H9 (cell line): ENCODE measurements around the gene IRF7. TPM values are rescaled to one million over a fixed set of nuclear protein-coding genes. Genes with fewer than 3 reads are reported as not detected.
"Not testable (repeated sequence)": the region's sequence is repeated elsewhere in the genome, so short reads cannot be mapped to it uniquely, and the experiment has no call there.

ENCODE experiments used
- DNase-seq: peaks from one replicate; pipeline ENCODE4 v3.0.0-alpha.2; 2017
- H2AFZ ChIP-seq: one replicate; pipeline ENCODE4 v1.6.1; 2013; ENCODE audit warnings: mild to moderate bottlenecking, low read length, control low read depth, moderate library complexity
- H2AK5ac ChIP-seq: 2 replicates; pipeline ENCODE4 v1.6.1; 2013; ENCODE audit warnings: low read length, control low read depth, mixed read lengths; ENCODE audit not compliant: insufficient read length
- H2BK120ac ChIP-seq: one replicate; pipeline ENCODE4 v1.6.1; 2013; ENCODE audit warnings: low read depth, mild to moderate bottlenecking, low read length, control low read depth, inconsistent platforms; ENCODE audit not compliant: poor library complexity, severe bottlenecking
- H2BK12ac ChIP-seq: 2 replicates; pipeline ENCODE4 v1.6.1; 2013; ENCODE audit warnings: low read length, control low read depth, mixed read lengths, low read depth; ENCODE audit not compliant: insufficient read length
- H2BK15ac ChIP-seq: 2 replicates; pipeline ENCODE4 v1.6.1; 2013; ENCODE audit warnings: low read depth, low read length, control low read depth
- H2BK20ac ChIP-seq: one replicate; pipeline ENCODE4 v1.6.1; 2013; ENCODE audit warnings: low read depth, mild to moderate bottlenecking, low read length, control low read depth, inconsistent platforms; ENCODE audit not compliant: poor library complexity, severe bottlenecking
- H2BK5ac ChIP-seq: 2 replicates; pipeline ENCODE4 v1.6.1; 2013; ENCODE audit warnings: low read length, control low read depth, mixed read lengths; ENCODE audit not compliant: insufficient read length
- H3K14ac ChIP-seq: 2 replicates; pipeline ENCODE4 v1.6.1; 2013; ENCODE audit warnings: low read length, control low read depth; ENCODE audit not compliant: insufficient read depth
- H3K18ac ChIP-seq: 2 replicates; pipeline ENCODE4 v1.6.1; 2013; ENCODE audit warnings: low read depth, mild to moderate bottlenecking, mixed read lengths, low read length, control low read depth; ENCODE audit not compliant: insufficient read length
- H3K23ac ChIP-seq: 2 replicates; pipeline ENCODE4 v1.6.1; 2013; ENCODE audit warnings: low read length, control low read depth, mixed read lengths, low read depth; ENCODE audit not compliant: insufficient read length
- H3K23me2 ChIP-seq: 2 replicates; pipeline ENCODE4 v1.6.1; 2013; ENCODE audit warnings: low read depth, mild to moderate bottlenecking, mixed read lengths, low read length, control low read depth; ENCODE audit not compliant: insufficient read length, poor library complexity, severe bottlenecking
- H3K27ac ChIP-seq: 2 replicates; pipeline ENCODE4 v1.5.1; 2013; ENCODE audit warnings: low read length, control low read depth, mixed read lengths, low read depth; ENCODE audit not compliant: insufficient read length
- H3K27me3 ChIP-seq: 2 replicates; pipeline ENCODE4 v1.6.1; 2013; ENCODE audit warnings: low read length, control low read depth, inconsistent platforms; ENCODE audit not compliant: insufficient read depth
- H3K4ac ChIP-seq: 2 replicates; pipeline ENCODE4 v1.6.1; 2013; ENCODE audit warnings: low read depth, mild to moderate bottlenecking, control low read depth, inconsistent platforms, low read length, moderate library complexity
- H3K4me1 ChIP-seq: 2 replicates; pipeline ENCODE4 v1.6.1; 2013; ENCODE audit warnings: low read length, control low read depth, inconsistent platforms; ENCODE audit not compliant: insufficient read depth
- H3K4me2 ChIP-seq: 2 replicates; pipeline ENCODE4 v1.6.1; 2013; ENCODE audit warnings: low read length, control low read depth, mixed read lengths; ENCODE audit not compliant: insufficient read length, insufficient read depth
- H3K56ac ChIP-seq: 2 replicates; pipeline ENCODE4 v1.6.1; 2013; ENCODE audit warnings: low read depth, mild to moderate bottlenecking, mixed read lengths, low read length, control low read depth; ENCODE audit not compliant: insufficient read length
- H3K79me1 ChIP-seq: 2 replicates; pipeline ENCODE4 v1.6.1; 2013; ENCODE audit warnings: low read depth, mild to moderate bottlenecking, moderate library complexity, low read length, control low read depth, inconsistent platforms; ENCODE audit not compliant: insufficient read depth, poor library complexity, severe bottlenecking
- H3K79me2 ChIP-seq: 2 replicates; pipeline ENCODE4 v1.6.1; 2013; ENCODE audit warnings: low read length, control low read depth, inconsistent platforms; ENCODE audit not compliant: insufficient read depth
- H3K9ac ChIP-seq: 2 replicates; pipeline ENCODE4 v1.6.1; 2013; ENCODE audit warnings: low read length, control low read depth, mixed read lengths; ENCODE audit not compliant: insufficient read length; ENCODE audit errors: extremely low read depth
- H3K9me3 ChIP-seq: one replicate; pipeline ENCODE4 v1.6.1; 2013; ENCODE audit warnings: low read depth, low read length, inconsistent platforms; ENCODE audit not compliant: control insufficient read depth
- H3T11ph ChIP-seq: one replicate; pipeline ENCODE4 v1.6.1; 2013; ENCODE audit warnings: mild to moderate bottlenecking, low read length, control low read depth, inconsistent platforms
- H4K20me1 ChIP-seq: one replicate; pipeline ENCODE4 v1.6.1; 2013; ENCODE audit not compliant: control insufficient read depth, insufficient read length, insufficient read depth
- H4K5ac ChIP-seq: 2 replicates; pipeline ENCODE4 v1.6.1; 2013; ENCODE audit warnings: low read depth, mild to moderate bottlenecking, mixed read lengths, low read length, control low read depth; ENCODE audit not compliant: insufficient read length
- H4K8ac ChIP-seq: replicated peaks from 2 replicates; pipeline ENCODE4 v1.6.1; 2013; ENCODE audit warnings: low read length, control low read depth, mixed read lengths, low read depth; ENCODE audit not compliant: insufficient read length
- H4K91ac ChIP-seq: 2 replicates; pipeline ENCODE4 v1.6.1; 2013; ENCODE audit warnings: low read depth, mild to moderate bottlenecking, moderate library complexity, mixed read lengths, low read length, control low read depth; ENCODE audit not compliant: insufficient read length
- H3K27ac Mint-ChIP-seq, 3 experiments: 2 replicates in 2 of 3; 3 replicates in 1 of 3; pipeline ENCODE4 v1.8.0; 2020 to 2021; ENCODE audit warnings: mixed read lengths in 3 of 3, mild to moderate bottlenecking in 1 of 3, moderate library complexity in 1 of 3
- H3K27me3 Mint-ChIP-seq: 2 replicates; pipeline ENCODE4 v1.8.0; 2021; ENCODE audit warnings: low read depth, mild to moderate bottlenecking, moderate library complexity, mixed read lengths
- H3K36me3 Mint-ChIP-seq, 3 experiments: 2 replicates in 2 of 3; 3 replicates in 1 of 3; pipeline ENCODE4 v1.8.0; 2020 to 2021; ENCODE audit warnings: low read depth in 3 of 3, mixed read lengths in 3 of 3; ENCODE audit not compliant: insufficient read depth in 1 of 3
- H3K4me1 Mint-ChIP-seq, 2 experiments: 2 replicates each; pipeline ENCODE4 v1.8.0; 2020; ENCODE audit warnings: mixed read lengths in 2 of 2
- H3K4me3 Mint-ChIP-seq, 2 experiments: 2 replicates in 1 of 2; 3 replicates in 1 of 2; pipeline ENCODE4 v1.8.0; 2020 to 2021; ENCODE audit warnings: mild to moderate bottlenecking in 2 of 2, mixed read lengths in 2 of 2, moderate library complexity in 1 of 2
- H3K9me3 Mint-ChIP-seq, 2 experiments: 2 replicates in 1 of 2; 3 replicates in 1 of 2; pipeline ENCODE4 v1.8.0; 2020; ENCODE audit warnings: mild to moderate bottlenecking in 2 of 2, mixed read lengths in 2 of 2, moderate library complexity in 1 of 2
- WGBS: extraction: QIAGEN DNeasy Blood & Tissue Kit; methylation state at CpG from one replicate; pipeline ENCODE4 v1.1.7; 2013; ENCODE audit warnings: missing lambda C conversion rate, low lambda C conversion rate, mixed read lengths; ENCODE audit not compliant: insufficient read length; ENCODE audit errors: extremely low coverage; 5-methylcytosine and 5-hydroxymethylcytosine counted together
- total RNA-seq: library from RNA; stranded (reverse); gene quantifications from 2 replicates; pipeline ENCODE4 v1.2.1, GENCODE V29; 2021
- TF ChIP-seq, protein P1 (sequence below): fragments of 200-600 bp; sonication (generic); conservative IDR thresholded peaks from 3 replicates; pipeline ENCODE4 v1.8.0; 2021; ENCODE audit warnings: antibody characterized with exemption, mild to moderate bottlenecking

IRF7 gene
- total RNA-seq, 1 experiment from 2014 or later: 9.8 TPM

DNA sequence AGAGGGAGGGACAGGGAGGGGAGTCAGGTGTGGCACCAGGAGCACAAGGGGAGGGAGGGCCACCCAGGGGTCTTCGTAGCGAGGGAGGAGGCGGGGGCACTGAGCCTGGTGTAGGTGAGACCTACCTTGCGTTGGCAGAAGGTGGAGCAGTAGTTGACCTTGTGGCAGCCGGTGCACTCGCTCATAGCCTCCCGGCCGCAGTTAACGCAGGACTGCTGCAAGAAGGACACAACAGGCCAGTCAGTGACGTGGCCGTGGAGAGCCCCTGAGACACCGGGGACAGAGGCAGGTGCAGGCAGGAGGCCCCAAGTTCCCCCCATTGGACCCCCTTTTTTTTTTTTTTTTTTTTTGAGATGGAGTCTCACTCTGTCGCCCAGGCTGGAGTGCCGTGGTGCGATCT lies 38.1 kb upstream of the IRF7 start:
- Histone ChIP-seq H2AFZ (no peak overlapping the region), H3K9ac (no peak overlapping the region), H2BK12ac (no peak overlapping the region), H3T11ph (no peak overlapping the region), H3K14ac (no peak overlapping the region), H4K8ac (no peak overlapping the region), H2BK120ac (no peak overlapping the region), H3K23ac (no peak overlapping the region), H4K91ac (no peak overlapping the region), H3K27ac (no peak overlapping the region), H3K79me1 (no peaks in the 10 kb centered on the region), H4K5ac (no peak overlapping the region), H3K79me2 (no peaks in the 10 kb centered on the region), H3K4ac (no peak overlapping the region), H3K56ac (no peak overlapping the region), H4K20me1 (no peaks in the 10 kb centered on the region), H2BK20ac (no peak overlapping the region), H3K18ac (no peak overlapping the region), H3K4me1 (no peaks in the 10 kb centered on the region), H3K9me3 (no peaks in the 10 kb centered on the region), H3K4me2 (no peak overlapping the region), H2BK15ac (no peak overlapping the region), H3K27me3 (no peaks in the 10 kb centered on the region), H3K23me2 (no peaks in the 10 kb centered on the region), H2AK5ac (no peak overlapping the region), H2BK5ac (no peak overlapping the region)
- Mint-ChIP-seq H3K36me3 (peaks cover 17 to 56% (median 27%) of the 10 kb centered on the region in 3 experiments), H3K9me3 (no peaks in the 10 kb centered on the region), H3K27me3 (no peaks in the 10 kb centered on the region), H3K4me1 (no peaks in the 10 kb centered on the region), H3K27ac (no peak overlapping the region), H3K4me3 (no peak overlapping the region)
- WGBS: no CpG with 5 or more reads among the region's 15 CpGs
- DNase-seq: no peak
- TF ChIP-seq, protein P1, sequence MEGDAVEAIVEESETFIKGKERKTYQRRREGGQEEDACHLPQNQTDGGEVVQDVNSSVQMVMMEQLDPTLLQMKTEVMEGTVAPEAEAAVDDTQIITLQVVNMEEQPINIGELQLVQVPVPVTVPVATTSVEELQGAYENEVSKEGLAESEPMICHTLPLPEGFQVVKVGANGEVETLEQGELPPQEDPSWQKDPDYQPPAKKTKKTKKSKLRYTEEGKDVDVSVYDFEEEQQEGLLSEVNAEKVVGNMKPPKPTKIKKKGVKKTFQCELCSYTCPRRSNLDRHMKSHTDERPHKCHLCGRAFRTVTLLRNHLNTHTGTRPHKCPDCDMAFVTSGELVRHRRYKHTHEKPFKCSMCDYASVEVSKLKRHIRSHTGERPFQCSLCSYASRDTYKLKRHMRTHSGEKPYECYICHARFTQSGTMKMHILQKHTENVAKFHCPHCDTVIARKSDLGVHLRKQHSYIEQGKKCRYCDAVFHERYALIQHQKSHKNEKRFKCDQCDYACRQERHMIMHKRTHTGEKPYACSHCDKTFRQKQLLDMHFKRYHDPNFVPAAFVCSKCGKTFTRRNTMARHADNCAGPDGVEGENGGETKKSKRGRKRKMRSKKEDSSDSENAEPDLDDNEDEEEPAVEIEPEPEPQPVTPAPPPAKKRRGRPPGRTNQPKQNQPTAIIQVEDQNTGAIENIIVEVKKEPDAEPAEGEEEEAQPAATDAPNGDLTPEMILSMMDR: no peak

DNA sequence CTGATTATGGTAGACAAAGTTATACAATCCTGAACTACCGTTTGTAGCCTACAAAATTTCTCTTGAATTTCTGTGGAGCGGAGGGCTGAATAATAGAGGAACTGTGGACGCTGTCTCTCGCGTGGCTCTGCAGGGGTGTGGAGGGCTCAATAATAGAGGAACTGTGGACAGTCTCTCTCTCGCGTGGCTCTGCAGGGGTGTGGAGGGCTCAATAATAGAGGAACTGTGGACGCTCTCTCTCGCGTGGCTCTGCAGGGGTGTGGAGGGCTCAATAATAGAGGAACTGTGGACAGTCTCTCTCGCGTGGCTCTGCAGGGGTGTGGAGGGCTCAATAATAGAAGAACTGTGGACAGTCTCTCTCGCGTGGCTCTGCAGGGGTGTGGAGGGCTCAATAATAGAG lies 37.4 kb upstream of the IRF7 start:
- H3K9me3 Mint-ChIP-seq, H2BK15ac ChIP-seq: not testable (repeated sequence)

More for the DNA sequence above, 37.4 kb upstream of the IRF7 start:
- H4K8ac ChIP-seq, H3K4me1 Mint-ChIP-seq, H3K14ac ChIP-seq, DNase-seq, H3K27ac Mint-ChIP-seq, H2BK12ac ChIP-seq, H3K9me3 ChIP-seq, H3K23ac ChIP-seq, H2BK20ac ChIP-seq, H3K79me1 ChIP-seq, H2AK5ac ChIP-seq, H4K91ac ChIP-seq, H3K9ac ChIP-seq, H3K4me2 ChIP-seq, H3T11ph ChIP-seq, H3K27ac ChIP-seq, H3K18ac ChIP-seq, H3K56ac ChIP-seq, H3K27me3 Mint-ChIP-seq, H3K4me3 Mint-ChIP-seq, H2BK5ac ChIP-seq, H3K27me3 ChIP-seq, H3K4ac ChIP-seq, H3K4me1 ChIP-seq, H2BK120ac ChIP-seq, H3K23me2 ChIP-seq, H3K79me2 ChIP-seq, H4K5ac ChIP-seq, H2AFZ ChIP-seq, H4K20me1 ChIP-seq: not testable (repeated sequence)
- peaks cover 17 to 54% (median 32%) of the 10 kb centered on the region in 3 experiments for H3K36me3 Mint-ChIP-seq
- no CpG with 5 or more reads among the region's 14 CpGs for WGBS
